Endothelial cell of umbilical vein (primary cell): ENCODE data around the gene GGN. TPM values are rescaled to one million over a fixed set of nuclear protein-coding genes. Genes with fewer than 3 reads are reported as not detected.

Experiments
- BruUV-seq: library from RNA; stranded (reverse); fragments of 400-500 nt; replicated peaks from 2 replicates; lab custom pipeline; 2021; lab: Mats Ljungman, UMichigan
- CTCF ChIA-PET: fragments of 300-600, 350-600 bp; sonication (Branson Sonifier 250); formaldehyde crosslinking; loops from one replicate; lab custom pipeline; 2021; ENCODE audit warnings: antibody characterized with exemption, inconsistent platforms; lab: Charles Lee
- POLR2A ChIA-PET: fragments of 300-600, 350-600 bp; sonication (Branson Sonifier 250); formaldehyde crosslinking; loops from one replicate; lab custom pipeline; 2021; ENCODE audit warnings: antibody characterized with exemption, inconsistent platforms; lab: Charles Lee
- DNase-seq: peaks from one replicate; pipeline ENCODE4 v3.0.0-alpha.2; 2011; ENCODE audit warnings: low read depth, low spot score
- FAIRE-seq: peaks from 2 replicates; lab custom pipeline; 2011; peaks lifted over from hg19 to GRCh38; lab: Jason Lieb, UNC
- H2AFZ ChIP-seq: 2 replicates; pipeline ENCODE4 v1.6.0; 2012; ENCODE audit warnings: low read depth, low read length, control low read depth, inconsistent platforms
- H3K27ac ChIP-seq: 2 replicates; pipeline ENCODE4 v1.5.1; 2011; ENCODE audit warnings: low read depth, mild to moderate bottlenecking, control low read depth, low read length, moderate library complexity; ENCODE audit not compliant: insufficient read depth
- H3K27me3 ChIP-seq, 2 experiments: 2 replicates each; pipeline versions ENCODE4 v1.6.0 to v1.6.1; 2011; ENCODE audit warnings: low read length in 2 of 2, mixed read lengths in 1 of 2; ENCODE audit not compliant: control insufficient read depth in 2 of 2, insufficient read depth in 2 of 2
- H3K36me3 ChIP-seq, 2 experiments: 2 replicates in 1 of 2; 3 replicates in 1 of 2; pipeline ENCODE4 v1.5.1; 2011; ENCODE audit warnings: low read length in 2 of 2, mild to moderate bottlenecking in 1 of 2, moderate library complexity in 1 of 2; ENCODE audit not compliant: control insufficient read depth in 2 of 2, insufficient read depth in 2 of 2; ENCODE audit errors: extremely low read depth in 1 of 2
- H3K4me1 ChIP-seq: 3 replicates; pipeline ENCODE4 v1.5.1; 2011; ENCODE audit warnings: mild to moderate bottlenecking, low read length; ENCODE audit not compliant: control insufficient read depth, insufficient read depth; ENCODE audit errors: extremely low read depth
- H3K4me2 ChIP-seq: 2 replicates; pipeline ENCODE4 v1.6.1; 2011; ENCODE audit warnings: low read length, control low read depth, mixed read lengths; ENCODE audit not compliant: insufficient read depth
- H3K4me3 ChIP-seq, 3 experiments: fragments of 200-600 bp in 1 of 3; sonication (generic), shearing (Covaris generic) in 1 of 3; replicated peaks in 1 of 3; 2 replicates each; pipeline ENCODE4 v1.5.1; 2011 to 2016; ENCODE audit warnings: control low read depth in 3 of 3, low read length in 3 of 3, mild to moderate bottlenecking in 2 of 3, inconsistent platforms in 1 of 3, low read depth in 1 of 3, moderate library complexity in 1 of 3; ENCODE audit not compliant: insufficient read depth in 1 of 3
- H3K79me2 ChIP-seq: 2 replicates; pipeline ENCODE4 v1.6.0; 2012; ENCODE audit warnings: low read length, inconsistent platforms; ENCODE audit not compliant: control insufficient read depth, insufficient read depth
- H3K9ac ChIP-seq: replicated peaks from 2 replicates; pipeline ENCODE3; 2011; ENCODE audit warnings: low read length, control low read depth; ENCODE audit not compliant: insufficient read depth; ENCODE audit errors: extremely low read depth
- H3K9me1 ChIP-seq: replicated peaks from 3 replicates; pipeline ENCODE4 v1.6.0; 2011; ENCODE audit warnings: mild to moderate bottlenecking, low read length; ENCODE audit not compliant: control insufficient read depth, insufficient read depth; ENCODE audit errors: extremely low read depth
- H3K9me3 ChIP-seq: replicated peaks from 2 replicates; pipeline ENCODE4 v1.5.1; 2012; ENCODE audit warnings: low read length, inconsistent platforms; ENCODE audit not compliant: control insufficient read depth, insufficient read depth
- H4K20me1 ChIP-seq: replicated peaks from 2 replicates; pipeline ENCODE3; 2011; ENCODE audit warnings: mild to moderate bottlenecking, low read length; ENCODE audit not compliant: control insufficient read depth, insufficient read depth; ENCODE audit errors: extremely low read depth
- CTCF ChIP-seq, 2 donors: IDR thresholded peaks; 1 replicate in 1 of 2; 2 replicates in 1 of 2; pipeline ENCODE4 v1.5.1; 2011; ENCODE audit warnings: low read length in 2 of 2, mild to moderate bottlenecking in 2 of 2, moderate library complexity in 2 of 2, control low read depth in 1 of 2, inconsistent platforms in 1 of 2, low read depth in 1 of 2; ENCODE audit not compliant: insufficient read depth in 1 of 2; ENCODE audit errors: extremely low read depth in 1 of 2
- FOS ChIP-seq: IDR thresholded peaks from 2 replicates; pipeline ENCODE4 v1.6.1; 2011; ENCODE audit warnings: mild to moderate bottlenecking, low read length, moderate library complexity, borderline replicate concordance; ENCODE audit not compliant: insufficient read depth
- GATA2 ChIP-seq: IDR thresholded peaks from 2 replicates; pipeline ENCODE4 v1.7.0; 2011; ENCODE audit warnings: low read depth, mild to moderate bottlenecking, moderate library complexity, mixed read lengths, low read length; ENCODE audit not compliant: insufficient read length, insufficient read depth
- JUN ChIP-seq: IDR thresholded peaks from 2 replicates; pipeline ENCODE4 v1.6.1; 2011; ENCODE audit warnings: borderline replicate concordance, low read depth; ENCODE audit not compliant: insufficient read length, insufficient read depth
- MYC ChIP-seq: IDR thresholded peaks from one replicate; pipeline ENCODE4 v1.6.1; 2011; ENCODE audit warnings: mild to moderate bottlenecking, low read depth, low read length
- POLR2A ChIP-seq: IDR thresholded peaks from 2 replicates; pipeline ENCODE4 v1.6.1; 2012; ENCODE audit warnings: low read depth, mild to moderate bottlenecking, control low read depth, low read length
- POLR2AphosphoS5 ChIP-seq: IDR thresholded peaks from 2 replicates; pipeline ENCODE4 v1.6.1; 2012; ENCODE audit warnings: low read depth, mild to moderate bottlenecking, control low read depth, low read length, moderate library complexity; ENCODE audit not compliant: insufficient read depth
- dilution Hi-C: fragments of 300-500 bp; cut with MboI; formaldehyde crosslinking; loops from one replicate; pipeline ENCODE4 v1.15.0; 2019; ENCODE audit warnings: low sequenced_read_pairs; ENCODE audit not compliant: extremely low pct_ligation_motif_present
- intact Hi-C: fragments of 100-400 bp; cut with micrococcal nuclease; formaldehyde crosslinking; loops from one replicate; pipeline ENCODE4 v1.10.0; 2022
- polyA plus RNA-seq, 4 experiments: library from polyadenylated mRNA; depleted of rRNA in 3 of 4; stranded (reverse) in 3 of 4; unstranded in 1 of 4; fragments of >200 nt; gene quantifications; 2 replicates each; pipeline versions ENCODE4 v1.2.1 to v1.2.3, GENCODE V29; 2011 to 2012; ENCODE audit warnings: missing spikeins in 1 of 4
- total RNA-seq: library from RNA; stranded (reverse); gene quantifications from 2 replicates; pipeline ENCODE4 v1.2.3, GENCODE V29; 2021
- TF ChIP-seq, protein P1 (sequence below): IDR thresholded peaks from 2 replicates; pipeline ENCODE4 v1.6.1; 2011; ENCODE audit not compliant: insufficient read depth, insufficient read length

Gene GGN
- total and polyA plus RNA-seq, 2 donors (not counting 3 experiments of a cell fraction or from before 2014, with no cell fraction given), result 0.39 to 0.88 TPM

DNA sequence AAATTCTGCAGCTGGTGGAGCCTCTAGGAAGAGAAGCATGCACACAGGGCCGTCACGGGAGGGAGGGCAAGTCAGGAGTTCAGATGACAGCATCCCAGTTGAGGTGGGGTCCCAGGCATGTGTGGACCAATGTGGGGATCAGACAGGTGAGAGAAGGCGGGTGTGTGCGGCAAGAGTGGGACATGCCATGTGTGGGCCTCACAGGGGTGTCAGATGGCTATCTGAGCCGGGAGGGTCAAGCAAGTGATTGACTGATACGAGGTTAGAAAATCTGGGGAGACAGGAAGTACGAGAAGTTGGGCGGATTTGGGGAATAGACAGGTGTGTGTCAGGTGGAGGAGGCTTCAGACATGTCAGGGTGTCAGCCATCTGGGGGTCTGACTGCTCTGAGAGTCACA, 29.3 kb upstream of the GGN start:
- Histone ChIP-seq H4K20me1 (no peaks in the 10 kb centered on the region), H3K4me1 (no peaks in the 10 kb centered on the region), H3K27me3 (no peaks in the 10 kb centered on the region), H3K79me2 (no peaks in the 10 kb centered on the region), H3K4me3 (no peak overlapping the region), H3K27ac (no peak overlapping the region), H3K9ac (no peak overlapping the region), H3K9me1 (no peaks in the 10 kb centered on the region), H3K36me3 (no peaks in the 10 kb centered on the region), H3K9me3 (no peaks in the 10 kb centered on the region), H3K4me2 (no peak overlapping the region), H2AFZ (no peak overlapping the region)
- intact Hi-C loops (no loop called here), dilution Hi-C loops (no loop called here)
- DNase-seq (no peak), FAIRE-seq (no peak)
- ChIA-PET POLR2A (interaction anchor here (0.7 kb wide), 1 partner anchor 418 kb away, joined by 7 read pairs; no protein-coding TSS in a partner anchor), CTCF (no interaction called here)
- TF ChIP-seq CTCF (IDR thresholded peaks at IDR 0.05; ENCODE audit: extremely low read depth in 1 of 2, insufficient read depth in 1 of 2, low read depth in 1 of 2, low read length in 2 of 2) (no peak), JUN (no peak), POLR2AphosphoS5 (no peak), FOS (no peak)
- no TSS peak for BruUV-seq

- POLR2A ChIA-PET, result no interaction called here
- Histone ChIP-seq H3K4me3 (no peak overlapping the region), H3K36me3 (no peaks in the 10 kb centered on the region), H3K9me1 (no peaks in the 10 kb centered on the region), H3K9me3 (no peaks in the 10 kb centered on the region), H3K4me1 (no peaks in the 10 kb centered on the region), H3K27me3 (no peaks in the 10 kb centered on the region), H2AFZ (no peak overlapping the region), H3K27ac (no peak overlapping the region), H3K4me2 (no peak overlapping the region), H3K9ac (no peak overlapping the region), H4K20me1 (no peaks in the 10 kb centered on the region), H3K79me2 (no peaks in the 10 kb centered on the region)
- TF ChIP-seq FOS, result no peak
- TF ChIP-seq JUN, result no peak
- no peak for TF ChIP-seq POLR2A
- TF ChIP-seq, protein P1, sequence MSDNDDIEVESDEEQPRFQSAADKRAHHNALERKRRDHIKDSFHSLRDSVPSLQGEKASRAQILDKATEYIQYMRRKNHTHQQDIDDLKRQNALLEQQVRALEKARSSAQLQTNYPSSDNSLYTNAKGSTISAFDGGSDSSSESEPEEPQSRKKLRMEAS, result no peak
- no peak for TF ChIP-seq CTCF (IDR thresholded peaks at IDR 0.05; ENCODE audit: extremely low read depth in 1 of 2, insufficient read depth in 1 of 2, low read depth in 1 of 2, low read length in 2 of 2)
- no peak for TF ChIP-seq MYC
- TF ChIP-seq GATA2, result no peak
- FAIRE-seq (no peak), DNase-seq (no peak)
- CTCF ChIA-PET, result interaction anchor here (0.6 to 0.9 kb wide), 2 partner anchors 10 to 199 kb away, joined by 3 to 4 read pairs; partner anchors contain the start of gene FAM98C
- dilution Hi-C loops, result no loop called here
- BruUV-seq, result no TSS peak
- intact Hi-C loops, result no loop called here
Observed at GRCh38 chr19:38413416-38413815, 25.6 kb upstream of the GGN start.
